AG09309 (cell line): ENCODE data around the gene PTPN11.
A peak's percentile ranks its signal among the peaks of the same experiment; 100 is the strongest.
"Not testable (repeated sequence)": the region's sequence is repeated elsewhere in the genome, so short reads cannot be mapped to it uniquely, and the experiment has no call there.

Experiments used
- DNase-seq: peaks from one replicate; pipeline ENCODE4 v3.0.0-alpha.2; 2010; ENCODE audit warnings: low read depth
- H3K4me3 ChIP-seq: 2 replicates; pipeline ENCODE4 v1.5.1; 2011; ENCODE audit warnings: mild to moderate bottlenecking, low read depth, low read length, moderate library complexity; ENCODE audit not compliant: control insufficient read depth
- CTCF ChIP-seq: IDR thresholded peaks from 2 replicates; pipeline ENCODE4 v1.5.1; 2011; ENCODE audit warnings: mild to moderate bottlenecking, low read depth, low read length, inconsistent platforms; ENCODE audit not compliant: insufficient read depth, control insufficient read depth; ENCODE audit errors: missing control alignments

The PTPN11 gene

GRCh38 chr12:112401054-112401453 lies 17.7 kb upstream of the PTPN11 start:
- no peak overlapping the region for H3K4me3 ChIP-seq
- no peak for TF ChIP-seq CTCF
- DNase-seq, result no peak

GRCh38 chr12:112401903-112402498 lies 16.7 kb upstream of the PTPN11 start:
- no peak for TF ChIP-seq CTCF
- H3K4me3 ChIP-seq, result no peak overlapping the region
- DNase-seq, result no peak

- no peak for TF ChIP-seq CTCF
- DNase-seq, result no peak
- H3K4me3 ChIP-seq, result no peak overlapping the region
Observed at GRCh38 chr12:112406519-112407488, 11.9 kb upstream of the PTPN11 start.

- not testable (repeated sequence) for DNase-seq
- peak overlapping the region; percentile 8 for H3K4me3 ChIP-seq
Observed at GRCh38 chr12:112407683-112408082, 11.1 kb upstream of the PTPN11 start.

GRCh38 chr12:112408621-112409020 lies 10.1 kb upstream of the PTPN11 start:
- peak overlapping the region; percentile 79 for H3K4me3 ChIP-seq
- no peak for TF ChIP-seq CTCF
- no peak for DNase-seq

- DNase-seq, result peak; percentile 73
- no peak for TF ChIP-seq CTCF
- H3K4me3 ChIP-seq, result peak within 1 kb of the TSS; percentile 79
Observed at GRCh38 chr12:112409064-112409905, 9.5 kb upstream of the PTPN11 start, which contains the start of gene RPL6. Gene RPL6 (minus strand): TSS chr12:112409605. CDS start chr12:112408656, 949 bp downstream.
